OCI-M2 (cell line): ENCODE measurements around the gene CRCP.
"Not testable (repeated sequence)": the region's sequence is repeated elsewhere in the genome, so short reads cannot be mapped to it uniquely, and the experiment has no call there.

Source experiments
- DNase-seq: peaks from one replicate; lab custom pipeline; 2025; ENCODE audit not compliant: unreplicated experiment; lab: John Stamatoyannopoulos, UW

CRCP gene

DNA sequence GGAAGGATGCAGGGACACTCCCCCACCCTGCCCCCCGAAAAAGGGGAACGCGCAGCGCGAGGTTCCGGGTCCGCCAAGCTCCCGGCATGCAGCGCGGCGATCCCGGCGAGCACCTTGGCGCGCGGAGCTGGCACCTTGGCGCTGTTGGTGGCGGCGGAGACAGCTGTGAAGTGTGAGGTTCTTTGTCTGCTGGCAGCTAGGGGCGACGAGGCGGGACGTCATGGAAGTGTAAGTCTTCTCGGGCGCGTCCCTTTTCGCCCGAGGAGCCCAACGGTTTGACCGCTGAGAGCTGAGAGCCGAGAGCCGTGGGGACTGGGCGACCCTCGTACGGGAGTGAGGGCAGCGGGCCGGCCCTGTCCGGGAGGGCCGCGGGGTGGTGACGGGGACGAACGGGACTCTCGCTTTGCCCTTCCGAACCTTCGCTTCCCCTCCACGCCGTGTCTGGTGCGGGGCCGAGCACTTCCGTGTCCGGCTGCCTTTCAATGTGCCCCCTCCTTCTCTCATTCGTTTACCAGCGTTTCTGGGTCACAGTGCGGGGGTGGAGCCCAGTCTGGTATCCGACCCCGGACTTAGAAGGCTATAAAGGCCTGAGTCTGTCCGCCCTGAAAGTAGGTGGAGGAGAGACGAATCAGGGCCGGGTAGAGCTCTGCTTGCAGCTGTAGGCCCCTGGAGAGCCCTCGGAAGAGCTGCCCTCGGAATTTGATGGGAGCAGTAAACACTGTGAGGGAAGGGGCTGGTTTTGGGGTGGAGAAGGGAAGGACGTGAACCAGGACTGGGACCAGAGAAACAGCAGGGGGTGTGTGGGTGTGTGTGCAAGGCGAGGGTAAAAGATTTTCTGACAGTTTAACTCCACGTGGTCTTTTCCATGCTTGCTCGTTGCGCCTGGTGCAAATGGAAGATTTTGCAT lies at the start of gene CRCP:
TSS of gene CRCP (plus strand) at position 105 of the 907 bp plus-strand sequence. CDS start at position 221, 116 bp downstream.
- DNase-seq, result peak; percentile 16

GRCh38 chr7:66069732-66070131 lies 44.9 kb upstream of the CRCP start:
- DNase-seq, result no peak

- no peak for DNase-seq
Observed at GRCh38 chr7:66070222-66070621, 44.4 kb upstream of the CRCP start.

DNA sequence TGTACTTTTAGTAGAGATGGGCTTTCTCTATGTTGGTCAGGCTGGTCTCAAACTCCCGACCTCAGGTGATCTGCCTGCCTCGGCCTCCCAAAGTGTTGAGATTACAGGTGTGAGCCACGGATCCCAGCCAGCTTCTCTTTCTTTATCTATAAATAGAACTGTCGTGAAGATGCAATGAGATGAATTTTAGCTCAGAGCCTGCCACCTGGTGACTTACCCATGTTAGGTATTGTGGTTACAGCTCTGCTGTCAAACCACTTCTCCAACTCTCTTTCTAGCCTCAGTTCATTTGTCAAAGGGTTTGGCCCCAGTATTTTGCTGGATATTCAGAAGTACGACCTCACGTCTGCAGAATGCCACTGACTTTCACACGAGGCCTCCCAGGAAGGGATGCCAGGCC lies 42.4 kb upstream of the CRCP start:
- DNase-seq, result not testable (repeated sequence)

DNA sequence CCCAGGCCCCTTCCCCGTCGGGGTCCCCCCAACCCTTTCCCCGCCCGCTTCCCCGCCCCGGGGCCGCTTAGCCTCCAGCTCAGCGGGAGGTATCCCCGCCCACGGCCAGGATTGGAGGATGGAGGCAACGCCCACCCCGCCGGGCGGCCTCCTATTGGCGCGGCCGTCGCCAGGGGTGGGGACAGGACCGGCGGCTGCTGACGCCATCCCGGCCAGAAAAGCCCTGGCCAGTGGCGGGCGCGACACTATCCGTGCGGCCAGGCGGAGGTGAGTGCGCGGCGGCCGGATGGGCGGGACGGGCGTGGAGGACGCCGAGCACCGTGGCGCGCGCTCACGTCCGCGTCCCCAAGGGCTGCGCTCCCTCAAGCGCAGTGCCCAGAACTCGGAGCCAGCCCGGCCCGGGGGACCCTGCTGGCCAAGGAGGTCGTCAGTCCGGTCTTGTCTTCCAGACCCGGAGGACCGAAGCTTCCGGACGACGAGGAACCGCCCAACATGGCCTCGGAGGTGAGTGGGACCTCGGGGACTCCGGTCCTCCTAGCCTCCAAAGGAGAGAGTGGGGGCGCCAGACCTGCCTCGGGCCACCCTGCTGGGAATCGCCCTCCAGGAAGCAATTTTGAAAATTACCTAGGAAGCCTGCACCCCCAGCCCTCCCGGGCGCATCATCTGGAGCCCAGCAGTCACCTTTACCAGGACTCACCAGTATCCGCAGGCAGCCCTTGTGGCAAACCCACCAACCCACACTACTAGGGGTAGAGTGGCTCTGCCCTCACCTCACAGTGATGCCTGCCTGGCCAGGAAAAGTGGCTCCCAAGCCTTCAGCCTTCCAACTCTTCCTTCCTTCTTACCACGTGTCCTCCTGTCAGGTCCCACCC lies 38.8 kb upstream of the CRCP start, which contains the start of gene ASL:
TSS of gene ASL (plus strand) at position 230 of the 872 bp plus-strand sequence. CDS start at position 493, 263 bp downstream.
- DNase-seq, result peak; percentile 30

DNA sequence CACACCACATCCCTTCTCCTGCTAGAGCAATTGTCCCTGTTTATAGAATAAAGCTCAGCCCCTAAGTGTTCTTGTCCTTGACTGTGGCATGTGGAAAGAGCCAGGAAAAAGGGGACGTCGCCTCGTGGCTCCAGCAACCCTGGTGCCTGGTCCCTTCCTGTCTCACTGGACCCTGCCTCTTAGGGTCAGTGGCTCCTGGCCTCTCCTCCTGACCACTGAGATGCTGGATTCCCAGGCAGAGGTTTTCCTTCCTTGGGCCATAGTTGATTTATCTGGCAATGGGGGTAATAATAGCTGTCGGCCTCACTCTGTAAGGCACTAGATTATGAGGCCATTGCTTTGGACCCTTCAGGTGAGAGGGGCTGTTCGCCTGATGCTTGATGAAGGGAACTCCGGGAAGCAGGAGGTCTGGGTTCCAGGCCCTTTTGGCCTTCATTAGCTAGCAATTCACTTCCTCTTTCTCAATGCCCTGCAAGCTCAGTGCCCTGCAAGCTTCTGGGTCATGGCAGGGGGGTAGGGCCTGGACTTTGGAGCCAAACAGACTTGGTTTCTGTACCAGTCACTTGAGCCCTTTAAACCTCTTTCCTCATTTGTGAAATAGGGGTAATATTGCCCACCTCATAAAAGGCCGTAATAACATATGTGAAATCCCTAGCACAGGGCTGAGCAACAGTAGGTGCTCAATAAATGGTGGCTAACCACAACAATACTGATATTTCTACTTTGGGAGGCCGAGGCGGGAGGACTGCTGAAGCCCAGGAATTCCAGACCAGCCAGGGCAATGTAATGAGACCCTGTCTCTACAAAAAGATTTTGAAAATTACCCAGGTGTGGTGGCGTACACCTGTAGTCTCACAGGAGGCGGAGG lies 38.0 kb upstream of the CRCP start:
- DNase-seq, result no peak

GRCh38 chr7:66078067-66078466 lies 36.6 kb upstream of the CRCP start:
- DNase-seq, result no peak

GRCh38 chr7:66082083-66082482 lies 32.6 kb upstream of the CRCP start:
- no peak for DNase-seq

DNA sequence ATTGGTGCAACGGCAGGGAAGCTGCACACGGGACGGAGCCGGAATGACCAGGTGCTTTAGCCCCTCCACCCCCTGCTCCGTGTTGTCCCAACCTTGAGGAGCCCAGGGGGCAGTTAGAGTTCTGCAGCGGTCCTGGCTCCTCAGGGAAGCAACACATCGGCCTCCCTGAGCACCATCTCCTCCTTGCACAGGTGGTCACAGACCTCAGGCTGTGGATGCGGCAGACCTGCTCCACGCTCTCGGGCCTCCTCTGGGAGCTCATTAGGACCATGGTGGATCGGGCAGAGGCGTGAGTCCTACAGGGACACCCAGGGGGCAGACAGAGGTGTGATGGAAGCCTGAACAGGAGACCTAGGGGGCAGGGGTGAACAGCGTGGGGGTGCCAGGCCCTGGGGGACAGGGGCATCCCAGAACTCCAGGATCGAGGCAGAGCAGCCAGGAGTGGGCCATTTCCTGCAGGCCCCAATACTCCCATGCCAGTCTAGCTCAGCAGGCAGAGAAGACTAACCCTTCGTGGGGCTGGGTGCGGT lies 31.7 kb upstream of the CRCP start:
- no peak for DNase-seq

GRCh38 chr7:66083677-66084076 lies 31.0 kb upstream of the CRCP start:
- DNase-seq, result no peak

- DNase-seq, result no peak
Observed at GRCh38 chr7:66088861-66089838, 25.5 kb upstream of the CRCP start.

DNA sequence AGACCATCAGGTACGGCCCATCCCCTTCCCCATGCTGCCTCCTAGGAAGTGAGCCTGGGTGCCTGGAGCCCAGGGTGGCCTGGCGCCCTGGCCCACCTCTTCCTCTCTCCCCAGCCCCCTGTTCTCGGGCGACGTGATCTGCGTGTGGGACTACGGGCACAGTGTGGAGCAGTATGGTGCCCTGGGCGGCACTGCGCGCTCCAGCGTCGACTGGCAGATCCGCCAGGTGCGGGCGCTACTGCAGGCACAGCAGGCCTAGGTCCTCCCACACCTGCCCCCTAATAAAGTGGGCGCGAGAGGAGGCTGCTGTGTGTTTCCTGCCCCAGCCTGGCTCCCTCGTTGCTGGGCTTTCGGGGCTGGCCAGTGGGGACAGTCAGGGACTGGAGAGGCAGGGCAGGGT lies 22.0 kb upstream of the CRCP start:
- DNase-seq, result no peak

DNA sequence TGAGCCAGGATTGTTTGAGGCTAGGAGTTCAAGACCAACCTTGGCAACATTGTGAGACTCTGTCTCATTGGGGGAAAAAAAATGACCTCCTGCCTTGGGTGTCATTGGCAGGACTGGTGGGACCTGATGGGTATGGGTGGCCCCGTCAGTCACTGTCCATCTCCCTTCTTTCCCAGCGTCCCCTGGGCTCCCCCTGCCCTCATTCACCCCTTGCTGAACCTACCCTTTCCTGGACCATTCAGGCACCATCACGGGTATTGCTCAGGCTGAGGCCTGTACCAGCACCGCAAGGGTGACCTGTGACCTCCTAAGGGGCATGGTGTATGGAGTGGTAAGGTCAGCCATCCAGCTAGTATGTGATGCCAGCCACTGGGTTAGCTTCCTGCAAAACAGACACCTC lies 19.6 kb upstream of the CRCP start:
- no peak for DNase-seq

- DNase-seq, result no peak
Observed at GRCh38 chr7:66099232-66099550, 15.5 kb upstream of the CRCP start.

- DNase-seq, result no peak
Observed at GRCh38 chr7:66099551-66100407, 14.9 kb upstream of the CRCP start.

- DNase-seq, result no peak
Observed at GRCh38 chr7:66100408-66101050, 14.1 kb upstream of the CRCP start.

- not testable (repeated sequence) for DNase-seq
Observed at GRCh38 chr7:66102168-66102567, 12.5 kb upstream of the CRCP start.

DNA sequence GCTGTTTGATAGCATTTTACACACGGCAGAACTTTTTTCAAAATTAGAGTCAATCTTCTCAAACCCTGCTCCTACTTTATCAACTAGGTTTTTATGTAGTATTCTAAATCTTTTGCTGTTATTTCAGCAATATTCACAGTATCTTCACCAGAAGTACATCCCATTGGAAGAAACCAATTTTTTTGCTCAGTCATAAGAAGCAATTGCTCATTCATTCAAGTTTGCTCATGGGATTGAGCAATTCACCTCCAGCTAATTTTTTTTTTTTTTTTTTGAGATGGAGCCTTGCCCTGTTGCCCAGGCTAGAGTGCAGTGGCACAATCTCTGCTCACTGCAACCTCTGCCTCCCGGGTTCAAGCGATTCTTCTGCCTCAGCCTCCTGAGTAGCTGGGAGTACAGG lies 10.7 kb upstream of the CRCP start:
- DNase-seq, result not testable (repeated sequence)
